Stimulated activated CD4-positive, alpha-beta T cell treated with anti-CD3 and anti-CD28 coated beads, TNF-alpha, amount 100 ng/mL, for 48 hours (primary cell): ENCODE results near the gene NUDT13.

Source experiments
- DNase-seq, 3 donors: peaks; one replicate each; pipeline ENCODE4 v3.0.0-alpha.2; 2020; ENCODE audit warnings: low read depth in 3 of 3

The NUDT13 gene

DNA sequence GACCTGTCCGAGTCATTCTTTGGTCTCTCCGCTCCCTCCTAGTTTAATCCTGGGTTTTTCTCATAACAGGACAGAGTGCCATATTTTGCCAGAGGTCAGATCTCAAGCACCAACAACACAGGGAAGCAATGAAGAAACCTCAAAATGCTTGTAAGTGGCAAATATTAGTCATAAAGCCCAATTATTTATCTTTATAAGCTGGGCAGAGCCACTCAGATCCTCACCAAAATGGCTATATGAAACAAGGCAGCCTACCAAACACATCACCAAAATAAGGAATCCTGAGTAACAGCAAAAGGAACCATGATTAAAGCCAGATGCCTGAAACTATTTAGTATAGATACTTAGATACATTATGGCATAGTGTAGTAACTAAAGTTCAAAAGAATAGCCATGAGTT, 52.8 kb downstream of the NUDT13 start:
- DNase-seq: no peak

DNA sequence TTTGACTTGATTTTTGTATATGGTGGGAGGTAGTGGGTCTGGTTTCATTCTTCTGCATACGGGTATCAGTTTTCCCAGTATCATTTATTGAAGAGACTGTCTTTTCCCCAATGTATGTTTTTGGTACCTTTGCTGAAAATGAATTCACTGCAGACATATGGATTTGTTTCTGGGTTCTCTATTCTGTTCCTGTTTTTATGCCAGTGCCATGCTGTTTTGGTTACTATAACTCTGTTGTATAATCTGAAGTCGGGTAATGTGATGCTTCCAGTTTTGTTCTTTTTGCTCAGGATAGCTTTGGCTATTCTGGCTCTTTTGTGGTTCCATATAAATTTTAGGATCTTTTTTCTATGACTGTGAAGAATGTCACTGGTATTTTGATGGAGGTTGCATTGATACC, 56.7 kb downstream of the NUDT13 start:
- no peak for DNase-seq

DNA sequence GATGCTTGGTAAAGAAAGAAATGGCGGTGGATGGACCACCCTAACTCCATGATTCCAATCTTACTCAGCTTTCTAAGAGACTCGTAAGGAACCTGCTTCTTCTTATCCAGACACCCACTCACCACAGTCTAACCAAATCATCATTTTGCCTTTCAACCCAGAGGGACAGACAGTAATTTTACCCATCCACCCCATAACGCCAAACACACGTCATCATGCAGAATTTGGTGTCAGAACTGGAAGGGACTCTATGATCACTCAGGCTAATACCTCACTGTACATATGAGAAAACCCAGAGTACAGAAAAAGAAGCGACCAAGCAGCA, 57.2 kb downstream of the NUDT13 start:
- DNase-seq: no peak

DNA sequence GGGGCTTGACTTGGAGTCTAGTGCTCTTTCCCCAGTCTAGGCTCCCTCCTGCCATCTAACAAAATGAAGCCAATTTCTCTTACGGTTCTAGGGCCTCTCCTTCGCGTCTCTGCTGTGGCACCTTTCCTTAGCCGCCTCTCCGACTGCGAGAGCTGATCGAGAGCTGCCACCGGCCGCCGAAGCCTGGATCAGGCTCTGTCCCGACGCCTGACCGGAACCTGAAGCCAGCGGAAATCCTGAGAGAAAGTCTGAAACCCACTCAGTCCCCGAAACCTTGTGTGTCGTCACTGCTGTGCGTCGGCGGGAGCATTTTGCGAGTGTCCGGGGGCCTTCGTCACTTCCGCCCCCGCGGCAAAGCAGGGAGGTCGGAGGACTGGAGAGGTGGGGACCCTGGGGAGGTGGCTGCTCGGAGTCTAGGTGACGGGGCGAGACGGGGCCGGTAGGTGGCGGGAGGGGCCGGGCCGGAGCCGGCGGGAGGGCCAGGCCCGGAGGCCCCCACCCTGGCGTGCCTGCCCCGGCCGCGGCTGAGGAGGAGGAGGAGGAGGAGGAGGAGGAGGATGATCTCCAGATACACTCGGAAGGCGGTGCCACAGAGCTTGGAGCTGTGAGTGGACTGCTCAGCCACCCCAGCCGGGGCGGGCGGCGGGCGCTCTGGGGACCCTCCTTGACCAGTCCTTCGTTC, 57.7 kb downstream of the NUDT13 start, which contains the start of the genes ECD and FAM149B1:
Gene ECD, minus strand, starts transcription at position 226 of the 682 bp plus-strand sequence. CDS start 4,071 bp downstream, outside the sequence.
Gene FAM149B1, plus strand, starts transcription at position 337 of the 682 bp plus-strand sequence. Its CDS starts 221 bp downstream, at position 558.
- peak; percentile 84 to 89 (median 87) for DNase-seq

DNA sequence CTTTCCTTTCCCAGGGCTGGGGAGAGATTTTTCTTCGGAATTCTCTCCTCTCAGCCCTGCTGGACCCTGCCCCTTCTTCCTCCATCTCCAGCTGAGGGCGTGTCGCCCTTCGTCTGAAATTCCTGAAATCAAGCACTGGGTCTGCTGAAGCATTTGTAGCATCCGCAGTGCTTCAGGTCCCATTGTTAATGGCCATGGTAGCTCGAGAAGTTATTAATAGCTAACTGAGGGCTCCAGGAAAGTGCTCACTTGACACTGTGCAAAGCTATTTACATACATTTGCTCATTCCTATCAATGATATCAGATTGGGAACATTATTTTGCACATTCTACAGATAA, 58.2 kb downstream of the NUDT13 start:
- DNase-seq: no peak

DNA sequence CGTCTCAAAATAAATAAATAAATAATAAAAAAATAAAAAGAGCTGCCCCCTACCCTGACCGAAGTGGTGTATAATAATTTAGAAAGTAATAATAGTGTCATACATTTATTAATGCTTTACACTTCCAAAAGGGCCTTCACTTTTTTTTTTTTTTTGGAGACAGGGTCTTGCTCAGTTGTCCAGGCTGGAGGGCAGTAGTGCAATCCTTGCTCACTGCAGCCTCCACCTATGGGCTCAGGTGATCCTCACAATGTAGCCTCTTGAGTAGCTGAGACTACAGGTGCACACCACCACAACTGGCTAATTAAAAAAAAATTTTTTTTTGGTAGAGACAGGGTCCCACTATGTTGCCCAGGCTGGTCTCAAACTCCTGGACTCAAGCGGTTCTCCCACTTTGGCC, 59.1 kb downstream of the NUDT13 start:
- no peak for DNase-seq

DNA sequence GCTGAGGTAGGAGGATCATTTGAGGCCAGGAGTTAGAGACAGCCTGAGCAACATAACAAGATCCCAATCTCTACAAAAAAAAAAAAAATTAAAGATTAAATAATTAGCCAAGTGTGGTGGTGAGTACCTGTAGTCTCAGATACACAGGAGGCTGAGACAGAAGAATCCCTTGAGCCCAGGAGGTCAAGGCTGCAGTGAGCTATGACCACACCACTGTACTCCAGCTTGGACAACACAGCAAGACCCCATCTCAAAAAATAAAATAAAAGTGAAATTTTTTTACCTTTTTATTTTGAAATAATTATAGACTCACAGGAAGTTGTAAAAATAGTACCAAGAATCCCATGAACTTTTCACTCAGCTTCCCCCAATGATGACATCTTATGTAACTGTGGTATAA, 62.6 kb downstream of the NUDT13 start:
- DNase-seq: no peak

DNA sequence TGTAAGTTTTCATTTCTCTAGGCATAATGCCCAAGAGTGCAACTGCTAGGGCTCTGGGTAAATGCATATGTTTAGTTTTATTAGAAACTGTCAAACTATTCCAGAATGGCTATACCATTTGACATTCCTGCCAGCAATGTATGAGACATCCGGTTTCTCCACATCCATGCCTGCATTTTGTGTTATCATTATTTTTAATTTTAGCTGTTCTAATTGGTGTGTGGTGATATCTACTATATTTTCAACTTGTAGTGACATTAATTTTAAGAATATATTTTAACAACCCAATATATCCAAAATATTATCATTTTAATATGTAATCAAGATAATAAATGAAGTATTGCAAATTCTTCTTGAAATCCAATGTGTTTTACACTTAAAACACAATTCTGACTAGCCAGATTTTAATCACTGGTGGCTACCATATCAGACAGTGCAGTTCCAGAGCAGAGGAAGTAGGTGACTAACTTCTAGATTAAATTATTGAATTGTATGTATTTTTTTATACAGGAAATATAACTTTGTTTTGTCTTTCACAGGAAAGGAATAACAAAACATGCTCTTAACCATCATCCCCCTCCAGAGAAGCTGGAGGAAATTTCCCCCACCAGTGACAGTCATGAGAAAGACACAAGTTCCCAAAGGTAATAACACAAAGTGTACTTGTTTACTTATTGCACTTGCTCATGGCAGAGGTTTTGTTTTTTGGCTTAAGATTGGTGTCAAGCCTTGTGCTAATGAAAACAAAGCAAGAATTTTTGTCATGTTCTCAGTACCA, 64.1 kb downstream of the NUDT13 start:
- DNase-seq: no peak
